GM18870 (cell line): ENCODE results near the gene LAPTM5.
"Not testable (repeated sequence)": the region's sequence is repeated elsewhere in the genome, so short reads cannot be mapped to it uniquely, and the experiment has no call there.

Experiments
- ATAC-seq: cut with Tn5 transposase; IDR thresholded peaks from one replicate; pipeline ENCODE4 v1.9.1; 2021; ENCODE audit warnings: moderate library complexity; ENCODE audit not compliant: unreplicated experiment

LAPTM5 gene

GRCh38 chr1:30773722-30774358, 16.3 kb upstream of the LAPTM5 start:
- ATAC-seq: no peak

DNA sequence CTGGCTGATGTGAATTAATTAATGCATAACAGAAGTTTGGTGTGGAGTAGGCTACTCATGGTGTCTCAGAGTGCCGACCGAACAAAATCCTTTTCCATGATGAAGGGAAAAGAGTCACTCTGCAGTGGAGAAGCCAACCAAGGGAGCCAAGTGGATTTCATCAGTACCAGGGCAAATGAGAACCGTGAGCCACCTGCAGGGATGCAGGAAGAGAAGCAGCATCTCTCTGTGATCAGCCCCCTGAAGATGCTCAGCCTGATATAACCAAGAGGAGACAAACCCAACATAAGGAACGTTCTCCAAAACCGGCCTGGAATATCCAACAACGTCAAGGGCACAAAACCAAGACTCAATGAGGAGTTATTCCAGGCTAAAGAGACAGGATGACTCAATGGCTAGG, 13.4 kb upstream of the LAPTM5 start:
- ATAC-seq: no peak

DNA sequence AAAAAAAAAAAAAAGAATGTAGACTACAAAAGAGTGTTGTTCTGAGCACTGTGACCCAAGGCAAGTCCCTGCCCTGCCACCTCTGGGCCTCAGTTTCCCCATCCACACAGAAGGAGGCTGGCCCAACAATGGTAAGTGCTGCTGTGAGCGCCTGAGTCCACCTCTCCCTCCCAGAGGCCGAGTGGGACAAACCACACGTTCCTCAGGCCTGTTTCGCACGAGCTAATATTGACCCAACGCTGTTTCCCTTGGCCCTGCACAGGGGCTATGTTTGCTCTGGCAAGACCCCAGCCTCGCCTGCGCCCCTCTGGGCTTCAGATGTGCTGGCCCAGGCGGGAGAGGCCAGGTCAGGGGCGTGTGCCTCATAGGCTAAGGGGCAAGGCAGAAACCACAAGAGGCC, 12.6 kb upstream of the LAPTM5 start:
- no peak for ATAC-seq

DNA sequence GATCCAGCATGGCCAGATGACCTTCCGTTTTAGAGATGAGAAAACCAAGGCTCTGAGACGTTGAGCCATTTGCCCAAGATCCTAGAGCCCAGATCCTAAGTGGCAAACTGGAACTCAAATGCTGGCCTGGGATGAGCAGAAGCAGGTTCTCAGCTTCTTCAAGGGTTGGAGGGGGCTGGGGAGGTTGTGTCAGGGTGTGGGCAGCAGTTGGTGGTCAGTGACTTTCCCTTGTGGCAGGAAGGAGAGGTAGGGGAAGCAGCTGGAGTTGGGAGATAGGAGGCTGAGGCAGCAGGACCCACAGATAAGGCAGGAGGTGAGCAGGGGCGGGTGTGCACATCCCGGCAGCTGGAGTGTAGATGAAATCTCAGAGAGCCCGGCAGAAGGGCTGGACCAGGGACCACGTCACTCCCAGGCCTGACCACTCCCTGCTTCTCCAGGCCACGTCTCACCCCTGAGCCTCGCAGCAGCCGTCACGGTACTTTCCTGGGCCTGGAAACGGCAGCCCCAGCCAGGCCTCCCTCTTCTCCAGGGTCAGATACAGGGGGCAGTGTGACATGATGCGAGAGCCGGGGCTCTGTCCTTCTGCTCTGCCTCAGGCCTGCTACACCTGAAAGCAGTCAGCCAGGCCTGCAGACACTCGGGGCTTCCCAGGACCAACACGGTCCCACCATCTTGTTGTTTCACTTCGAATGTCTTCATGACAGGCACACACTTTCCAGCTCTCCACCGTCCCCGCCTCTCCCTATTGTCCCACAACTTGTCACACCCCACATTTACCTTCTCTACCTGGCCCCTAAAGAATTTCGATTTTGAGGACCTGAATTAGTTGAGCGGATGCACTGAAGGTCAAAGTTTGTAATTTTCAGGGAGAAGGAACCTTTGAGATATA, 11.5 kb upstream of the LAPTM5 start:
- ATAC-seq: no peak

GRCh38 chr1:30768159-30768829, 10.7 kb upstream of the LAPTM5 start:
- no peak for ATAC-seq

GRCh38 chr1:30766948-30767347, 9.4 kb upstream of the LAPTM5 start:
- ATAC-seq: not testable (repeated sequence)

DNA sequence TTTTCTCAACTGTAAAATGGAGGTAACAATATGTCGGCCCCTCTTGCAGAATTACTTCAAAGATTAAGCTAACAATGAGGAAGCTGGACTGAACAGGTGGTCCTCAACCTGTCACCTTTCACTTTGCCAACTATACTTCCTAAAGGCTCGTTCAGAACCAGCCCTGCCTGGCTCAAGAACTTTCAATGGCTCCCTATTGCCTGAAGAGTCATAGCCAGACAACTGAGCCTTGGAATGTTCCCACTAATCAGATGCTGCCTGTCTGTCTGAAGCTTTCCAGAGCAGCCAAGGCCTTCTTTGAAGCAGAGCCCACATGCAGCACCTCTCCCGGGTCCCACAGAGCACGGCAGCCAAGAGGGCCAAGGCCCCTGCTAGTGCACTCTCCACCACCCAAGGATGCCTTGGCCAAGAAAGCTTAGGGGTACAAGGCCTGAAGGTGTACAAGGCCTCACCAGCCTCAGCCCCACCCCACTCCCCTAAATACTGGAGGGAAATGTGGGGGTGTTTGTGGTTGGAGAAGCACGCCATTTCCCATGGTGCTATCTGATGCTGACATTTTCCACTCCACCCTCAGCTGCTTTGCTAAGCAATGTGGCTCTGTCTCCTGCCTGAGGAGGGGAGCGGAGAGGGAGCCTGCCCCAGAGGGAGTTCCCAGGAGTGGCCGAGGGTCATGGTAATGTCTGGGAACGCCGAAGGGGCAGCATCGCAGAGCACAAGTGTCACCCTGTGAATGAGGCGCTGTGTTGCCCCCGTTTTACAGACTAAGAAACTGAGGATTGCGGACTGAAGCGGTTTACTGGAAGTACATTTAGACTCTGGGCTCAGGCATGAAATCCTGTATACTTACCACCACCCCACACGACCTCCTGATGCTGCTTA, 8.2 kb upstream of the LAPTM5 start:
- no peak for ATAC-seq

DNA sequence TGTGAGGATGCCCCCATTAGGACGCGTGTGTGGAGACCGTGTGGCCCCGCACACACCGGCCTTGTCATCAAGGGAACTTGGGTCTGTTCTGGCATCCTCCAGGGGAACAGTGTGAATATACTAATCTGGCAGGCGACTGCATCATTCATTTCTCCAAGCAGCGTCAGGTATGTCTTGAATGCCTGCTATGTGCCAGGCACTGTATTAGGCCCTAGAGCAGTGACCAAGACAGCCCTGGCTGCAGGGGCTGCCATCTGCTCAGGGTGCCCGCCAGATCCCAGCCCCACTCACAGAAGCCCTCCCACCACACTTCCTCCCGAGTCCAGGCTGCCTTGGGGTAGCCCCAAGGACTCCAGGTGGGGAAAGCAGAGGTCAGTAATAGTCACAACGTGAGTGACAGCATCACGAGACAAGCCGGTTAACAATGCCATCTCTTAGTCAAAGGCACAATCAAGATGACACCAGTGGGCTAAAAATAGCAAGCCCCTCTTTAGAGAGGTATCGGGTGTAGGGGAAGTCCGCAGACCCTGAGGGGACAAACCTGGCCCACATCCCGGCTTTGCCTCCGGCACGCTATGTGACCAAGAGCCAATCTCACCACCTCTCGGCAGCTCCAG, 7.5 kb upstream of the LAPTM5 start:
- ATAC-seq: no peak

DNA sequence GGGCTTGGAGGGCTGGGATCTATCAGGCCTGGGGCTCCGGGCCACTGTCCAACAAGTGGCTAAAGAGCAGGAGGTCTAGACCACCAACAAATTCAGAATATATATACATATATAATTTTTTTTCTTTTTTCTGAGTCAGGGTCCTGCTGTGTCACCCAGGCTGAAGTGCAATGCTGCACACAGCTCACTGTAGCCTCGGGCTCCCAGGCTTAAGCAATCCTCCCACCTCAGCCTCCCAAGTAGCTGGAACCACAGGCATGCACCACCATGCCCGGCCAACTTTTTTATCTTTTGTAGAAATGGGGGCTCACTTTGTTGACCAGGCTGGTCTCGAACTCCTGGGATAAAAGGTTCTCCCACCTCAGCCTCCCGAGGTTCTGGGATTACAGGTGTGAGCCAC, 6.8 kb upstream of the LAPTM5 start:
- no peak for ATAC-seq

- ATAC-seq: no peak
Observed at GRCh38 chr1:30763651-30764248, 6.2 kb upstream of the LAPTM5 start.

DNA sequence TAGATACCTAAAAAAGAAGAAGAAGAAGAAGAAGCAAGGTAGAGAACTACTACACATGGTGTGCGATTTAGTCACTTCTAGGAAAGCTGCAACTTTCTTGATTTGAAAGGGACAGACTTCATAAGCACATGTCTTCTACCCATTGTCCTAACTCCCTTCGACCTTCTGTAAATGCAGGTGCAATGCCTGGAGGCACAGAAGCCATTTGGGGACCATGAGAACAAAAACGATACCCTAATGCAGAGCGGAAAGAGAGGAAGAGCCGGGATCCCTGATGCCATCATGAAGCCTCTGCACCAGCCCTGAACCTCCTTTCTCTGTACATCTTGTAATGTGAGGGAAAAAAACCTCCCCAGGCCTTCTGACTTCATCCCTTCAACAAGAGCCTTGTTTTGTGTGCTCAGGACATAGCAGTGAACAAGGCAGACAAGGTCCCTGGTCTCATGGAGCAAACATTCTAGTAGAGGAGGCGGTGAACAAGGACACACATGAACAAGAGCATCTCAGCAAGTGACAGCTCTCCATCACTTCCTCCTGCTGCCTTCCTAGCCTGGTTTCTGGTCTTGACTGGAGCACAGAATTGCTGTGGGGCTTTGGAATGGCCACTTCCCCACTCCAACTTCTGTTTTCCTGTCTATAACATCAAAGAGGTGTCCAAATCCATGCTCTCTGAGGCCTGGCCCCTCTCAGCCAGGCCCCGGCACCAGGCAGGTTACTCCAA, 5.5 kb upstream of the LAPTM5 start:
- ATAC-seq: no peak

DNA sequence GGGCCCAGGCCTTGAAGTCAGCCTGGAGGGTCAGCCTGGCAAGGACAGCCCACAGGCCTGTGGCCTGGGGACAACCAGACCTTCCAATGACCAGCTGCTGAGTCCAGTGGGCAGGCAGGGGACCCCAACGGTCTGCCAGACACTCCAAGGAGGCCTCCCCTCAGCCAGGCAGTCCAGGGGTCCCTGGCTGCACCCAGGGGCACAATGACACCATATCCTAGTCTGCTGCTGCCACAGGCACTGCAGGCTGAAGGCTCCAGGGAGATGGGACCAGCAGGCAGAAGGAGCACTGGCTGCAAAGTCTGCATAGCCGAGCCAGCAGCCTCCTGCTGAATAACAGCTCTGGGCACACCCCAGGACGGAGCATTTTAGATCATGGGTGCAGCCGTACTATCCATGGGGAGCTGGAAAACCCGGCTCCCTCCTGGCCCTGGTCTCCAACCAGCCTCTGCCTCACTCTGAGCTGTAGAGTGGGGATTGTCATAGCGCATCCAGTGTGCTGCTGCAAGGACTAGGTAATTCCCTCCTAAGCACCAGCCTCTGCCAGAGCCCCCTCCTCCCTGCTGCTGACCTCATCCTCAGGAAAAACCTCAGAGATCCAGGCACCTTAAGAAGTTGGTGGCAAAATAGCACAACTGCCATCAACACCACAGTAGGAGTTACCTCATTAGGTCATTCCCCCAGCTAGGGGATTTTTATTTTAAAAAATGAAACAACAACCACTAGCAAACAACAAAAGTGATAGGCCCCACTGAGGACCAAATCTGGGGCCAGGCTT, 4.8 kb upstream of the LAPTM5 start:
- no peak for ATAC-seq

DNA sequence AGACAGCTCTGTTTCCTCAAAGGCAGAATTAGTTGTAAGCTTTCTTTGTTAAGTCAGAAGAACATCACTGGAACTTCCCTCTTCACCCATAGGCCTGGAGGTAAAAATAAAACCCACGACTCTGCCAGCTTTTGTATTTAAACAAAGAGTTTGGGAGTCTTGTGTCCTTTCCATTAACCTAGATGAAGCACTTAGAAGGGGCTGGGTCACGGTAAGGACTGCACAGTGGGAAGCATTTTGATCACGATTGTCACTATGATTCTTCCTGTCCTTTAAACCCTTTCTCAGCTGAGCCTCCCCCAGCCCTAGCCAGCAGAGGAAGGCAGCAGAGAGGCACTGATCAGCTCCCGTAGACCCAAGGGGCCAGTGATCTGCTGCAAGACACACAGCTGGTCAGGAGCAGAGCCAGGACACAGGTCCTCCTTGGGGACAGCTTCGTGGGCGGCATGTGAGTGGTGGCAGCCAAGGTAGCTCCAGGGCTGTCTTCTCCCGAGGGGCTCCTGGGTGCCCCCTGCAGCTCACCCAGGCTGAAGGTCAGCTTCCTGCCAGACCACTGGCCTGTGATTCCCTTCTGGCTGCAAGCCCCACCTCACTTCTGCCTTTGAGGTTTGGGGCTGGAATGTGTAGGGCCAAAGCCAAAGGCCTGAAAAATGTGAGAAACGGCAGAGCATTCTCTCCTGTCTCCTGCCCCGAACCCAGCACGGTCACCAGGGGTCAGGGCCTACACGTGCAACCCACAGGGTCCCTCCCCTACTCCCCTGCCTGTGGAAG, 4.0 kb upstream of the LAPTM5 start:
- no peak for ATAC-seq

DNA sequence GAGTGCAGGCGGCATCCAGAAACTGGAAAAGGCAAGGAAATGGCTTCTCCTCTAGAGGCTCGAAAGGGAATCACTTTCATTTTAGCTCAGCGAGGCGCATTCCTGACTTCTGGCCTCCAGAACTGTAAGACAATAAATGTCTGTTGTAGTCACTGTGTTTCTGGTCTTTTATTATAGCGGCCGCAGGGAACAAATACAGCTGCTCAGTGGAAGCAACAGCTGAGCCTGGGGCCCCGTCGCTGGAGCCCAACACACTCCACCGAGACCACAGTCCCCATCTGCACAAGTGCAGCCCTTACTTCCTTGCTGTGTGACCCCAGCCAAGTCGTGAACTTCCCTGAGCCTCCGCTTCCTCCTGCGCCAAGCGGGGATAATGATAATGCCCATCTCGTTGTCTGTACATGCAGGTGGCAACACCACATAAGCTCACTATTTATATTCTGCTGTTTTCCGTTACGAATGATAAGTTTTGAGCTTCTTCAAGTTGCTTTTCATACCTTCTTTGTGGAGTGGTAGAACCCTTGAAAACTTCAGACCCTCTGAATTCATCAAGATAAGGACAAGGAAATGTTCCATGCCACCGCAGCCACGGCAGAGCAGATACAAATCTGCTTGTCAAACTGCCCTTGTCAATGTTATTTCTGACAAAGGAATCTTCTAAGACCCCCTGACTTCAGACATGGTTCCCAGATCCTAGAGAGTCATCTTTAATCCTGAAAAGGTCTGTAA, 3.2 kb upstream of the LAPTM5 start:
- ATAC-seq: no peak

DNA sequence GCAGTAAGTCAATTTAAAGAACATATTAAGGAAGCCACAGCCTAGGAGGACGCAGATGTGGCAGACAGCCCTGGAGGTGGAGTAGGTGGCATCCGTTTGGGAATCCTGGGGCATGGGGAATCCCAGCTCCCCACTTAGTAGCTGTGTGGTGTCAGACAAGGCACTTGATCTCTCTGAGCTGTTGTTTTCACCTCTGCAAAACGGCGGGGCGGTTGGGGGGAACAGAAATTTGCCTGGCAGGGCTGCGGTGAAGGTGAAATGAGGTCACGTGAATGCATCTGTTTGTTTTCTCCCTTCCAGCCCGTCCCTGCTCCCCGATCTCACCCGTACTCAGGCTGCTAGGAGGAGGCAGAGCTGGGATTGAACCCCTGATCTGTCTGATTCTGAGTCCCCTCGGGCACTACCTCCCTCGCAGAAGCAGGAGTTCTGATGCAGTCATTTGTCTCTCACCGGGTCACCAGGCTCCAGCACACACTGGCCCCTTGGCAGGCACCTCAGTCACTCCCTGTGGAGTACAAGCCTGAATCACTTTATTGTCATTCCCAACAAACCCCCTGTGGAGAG, 2.2 kb upstream of the LAPTM5 start:
- ATAC-seq: no peak

GRCh38 chr1:30758785-30759380, 1.3 kb upstream of the LAPTM5 start:
- ATAC-seq: no peak
